HG02852 (cell line): ENCODE measurements around the gene SLC25A33.
"Not testable (repeated sequence)": the region's sequence is repeated elsewhere in the genome, so short reads cannot be mapped to it uniquely, and the experiment has no call there.

Experiments
- ATAC-seq: cut with Tn5 transposase; IDR thresholded peaks from one replicate; pipeline ENCODE4 v1.9.1; 2021; ENCODE audit warnings: mild to moderate bottlenecking, moderate library complexity; ENCODE audit not compliant: unreplicated experiment

The SLC25A33 gene

GRCh38 chr1:9538669-9539164 is 548 bp upstream of the SLC25A33 start:
- ATAC-seq = no peak

- ATAC-seq = peak; percentile 45
Measured at GRCh38 chr1:9539829-9540550, 725 bp downstream of the SLC25A33 start.

GRCh38 chr1:9542430-9542829 is 3.2 kb downstream of the SLC25A33 start:
- no peak for ATAC-seq

- no peak for ATAC-seq
Measured at GRCh38 chr1:9544926-9545325, 5.7 kb downstream of the SLC25A33 start.

- ATAC-seq = no peak
Measured at GRCh38 chr1:9549955-9550546, 10.8 kb downstream of the SLC25A33 start.

- ATAC-seq = no peak
Measured at GRCh38 chr1:9551984-9552383, 12.7 kb downstream of the SLC25A33 start.

- no peak for ATAC-seq
Measured at GRCh38 chr1:9553736-9554144, 14.5 kb downstream of the SLC25A33 start.

GRCh38 chr1:9555942-9556341 is 16.7 kb downstream of the SLC25A33 start:
- no peak for ATAC-seq

GRCh38 chr1:9557624-9558023 is 18.4 kb downstream of the SLC25A33 start:
- ATAC-seq = no peak

GRCh38 chr1:9558271-9558945 is 19.1 kb downstream of the SLC25A33 start:
- ATAC-seq = no peak

- no peak for ATAC-seq
Measured at GRCh38 chr1:9558946-9559545, 19.8 kb downstream of the SLC25A33 start.

- ATAC-seq = no peak
Measured at GRCh38 chr1:9559673-9560072, 20.4 kb downstream of the SLC25A33 start.

GRCh38 chr1:9560090-9560489 is 20.8 kb downstream of the SLC25A33 start:
- ATAC-seq = not testable (repeated sequence)

GRCh38 chr1:9561429-9561828 is 22.2 kb downstream of the SLC25A33 start:
- no peak for ATAC-seq

- ATAC-seq = no peak
Measured at GRCh38 chr1:9569267-9569666, 30.0 kb downstream of the SLC25A33 start.

- ATAC-seq = not testable (repeated sequence)
Measured at GRCh38 chr1:9570886-9571529, 31.7 kb downstream of the SLC25A33 start.

- ATAC-seq = no peak
Measured at GRCh38 chr1:9573723-9574122, 34.5 kb downstream of the SLC25A33 start.

GRCh38 chr1:9575486-9575885 is 36.2 kb downstream of the SLC25A33 start:
- no peak for ATAC-seq

- no peak for ATAC-seq
Measured at GRCh38 chr1:9576903-9577302, 37.6 kb downstream of the SLC25A33 start.

GRCh38 chr1:9577423-9577822 is 38.2 kb downstream of the SLC25A33 start:
- no peak for ATAC-seq

GRCh38 chr1:9580942-9581341 is 41.7 kb downstream of the SLC25A33 start:
- no peak for ATAC-seq
